OCI-LY7 (cell line): ENCODE data around the gene RHOT2.

ENCODE experiments used
- CTCF ChIP-seq: fragments of 200-600 bp; sonication (generic); conservative IDR thresholded peaks from 2 replicates; pipeline ENCODE4 v1.5.1; 2014; ENCODE audit warnings: mild to moderate bottlenecking, antibody characterized with exemption, low read length, moderate library complexity, mixed read lengths
- EZH2phosphoT487 ChIP-seq: fragments of 200-600 bp; sonication (generic); IDR thresholded peaks from 2 replicates; pipeline ENCODE4 v1.6.1; 2018; ENCODE audit warnings: low read depth, borderline replicate concordance, mild to moderate bottlenecking, mixed run types, antibody characterized with exemption, low read length, moderate library complexity, mixed read lengths

GRCh38 chr16:704552-705380, 36.8 kb downstream of the RHOT2 start:
- no peak for TF ChIP-seq CTCF
- TF ChIP-seq EZH2phosphoT487 = no peak
